Measurements from ENCODE around the gene TMEM165. TPM values are rescaled to one million over a fixed set of nuclear protein-coding genes. Genes with fewer than 3 reads are reported as not detected.
"Not testable (repeated sequence)": the region's sequence is repeated elsewhere in the genome, so short reads cannot be mapped to it uniquely, and the experiment has no call there.

TMEM165 gene
- total RNA-seq, 1 donor from 2014 or later: 110 TPM

DNA sequence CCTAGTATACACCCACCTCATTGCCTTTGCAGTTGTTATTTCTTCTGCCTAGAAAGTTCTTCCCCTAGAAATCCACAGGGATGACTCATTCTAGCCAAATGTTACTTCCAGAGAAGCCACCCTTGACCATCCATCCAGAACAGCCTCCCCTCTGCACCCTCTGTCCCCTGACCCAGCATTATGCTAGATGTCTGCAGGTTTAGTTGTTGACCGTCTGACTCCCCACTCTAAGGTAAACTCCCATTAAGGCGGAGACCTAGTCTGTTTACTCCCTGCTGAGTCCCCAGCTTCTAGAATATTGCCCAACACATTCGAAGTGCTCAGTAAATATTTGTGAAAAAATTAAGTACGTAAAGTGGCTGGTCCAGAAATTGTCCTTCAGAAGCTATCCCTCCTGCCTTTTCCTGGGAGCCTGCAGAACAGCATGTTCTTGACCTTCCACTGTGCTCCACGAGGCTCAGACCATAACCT, 38.7 kb upstream of the TMEM165 start:
- Mint-ChIP-seq H3K4me1 (ENCODE audit: low read depth) (peaks cover 17% of the 10 kb centered on the region), H3K27ac (no peak overlapping the region), H3K36me3 (ENCODE audit: low read depth) (peaks cover 21% of the 10 kb centered on the region), H3K9me3 (no peaks in the 10 kb centered on the region), H3K4me3 (no peak overlapping the region), H3K27me3 (ENCODE audit: insufficient read depth) (no peaks in the 10 kb centered on the region)
- intact Hi-C loops (cut with micrococcal nuclease): no loop called here
- no peak for DNase-seq (ENCODE audit: low spot score)

DNA sequence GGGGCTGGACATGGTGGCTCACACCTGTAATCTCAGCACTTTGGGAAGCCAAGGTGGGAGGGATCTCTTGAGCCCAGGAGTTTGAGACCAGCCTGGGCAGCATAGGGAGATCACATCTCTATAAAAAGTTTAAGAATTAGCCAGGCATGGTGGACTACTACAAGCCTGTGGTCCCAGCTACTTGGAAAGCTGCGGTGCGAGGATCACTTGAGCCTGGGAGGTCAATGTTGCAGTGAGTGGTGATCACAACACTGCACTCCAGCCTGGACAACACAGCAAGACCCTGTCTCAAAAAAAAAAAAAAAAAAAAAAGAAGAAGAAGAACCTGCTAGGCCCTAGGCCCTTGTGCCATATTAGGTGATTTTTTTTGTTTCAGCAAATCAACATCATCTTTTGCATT, 37.5 kb upstream of the TMEM165 start:
- peaks cover 14% of the 10 kb centered on the region for H3K36me3 Mint-ChIP-seq (ENCODE audit: low read depth)
- intact Hi-C loops (cut with micrococcal nuclease): loop anchor here (1.0 to 2.0 kb wide), 2 partner anchors 11 to 37 kb away; partner anchors contain the start of gene TMEM165
- no peak for DNase-seq (ENCODE audit: low spot score)
- no peak overlapping the region for H3K27ac Mint-ChIP-seq
- H3K4me1 Mint-ChIP-seq (ENCODE audit: low read depth): peaks cover 12% of the 10 kb centered on the region
- H3K4me3 Mint-ChIP-seq: no peak overlapping the region
- H3K27me3 Mint-ChIP-seq (ENCODE audit: insufficient read depth): no peaks in the 10 kb centered on the region
- H3K9me3 Mint-ChIP-seq: no peaks in the 10 kb centered on the region

DNA sequence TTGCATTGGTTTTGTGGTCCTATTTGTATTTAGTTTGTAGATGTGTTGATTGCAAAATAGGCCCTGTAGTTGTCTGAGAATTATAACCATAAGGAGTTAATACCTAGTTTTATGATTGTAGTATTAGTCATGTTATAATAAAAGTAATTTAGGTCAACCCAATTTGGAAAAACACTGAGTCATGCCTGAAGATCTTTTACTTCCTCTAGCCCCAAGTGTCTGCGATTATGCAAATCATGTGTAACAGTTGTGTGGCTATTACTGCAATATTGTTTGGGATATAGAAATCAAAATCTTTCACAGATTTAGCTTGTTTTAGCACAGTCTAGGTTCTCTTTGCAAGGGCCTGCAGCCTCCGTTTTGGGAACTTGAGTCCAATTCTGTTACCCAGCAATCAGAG, 37.1 kb upstream of the TMEM165 start:
- H3K27ac Mint-ChIP-seq: no peak overlapping the region
- intact Hi-C loops (cut with micrococcal nuclease): loop anchor here (1.0 to 2.0 kb wide), 2 partner anchors 11 to 36 kb away; partner anchors contain the start of gene TMEM165
- no peaks in the 10 kb centered on the region for H3K27me3 Mint-ChIP-seq (ENCODE audit: insufficient read depth)

DNA sequence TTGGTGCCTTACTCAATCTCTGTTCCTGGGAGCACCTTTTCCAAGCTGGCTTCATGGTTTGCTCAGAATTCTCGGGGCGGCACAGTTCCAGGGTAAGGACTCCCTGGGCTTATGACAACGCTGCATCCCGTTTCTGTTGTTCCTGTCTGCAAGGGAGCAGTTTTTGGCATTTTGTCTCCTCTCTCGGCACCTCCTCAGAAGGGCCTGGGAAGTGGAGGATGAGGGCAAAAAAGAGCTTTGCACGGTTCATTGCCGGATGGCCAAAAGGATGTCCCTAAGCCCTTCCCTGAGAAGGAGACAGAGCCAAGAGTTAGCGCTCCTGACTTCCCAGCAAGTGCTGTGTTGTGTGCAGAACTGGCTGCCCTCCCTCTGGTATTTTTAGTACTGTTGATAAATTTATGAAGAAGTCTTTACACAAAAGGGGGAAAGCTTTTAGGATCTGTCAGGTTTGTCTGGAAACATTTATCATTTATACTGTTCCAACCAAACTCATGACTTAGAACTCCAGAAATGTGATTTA, 36.3 kb upstream of the TMEM165 start:
- DNase-seq (ENCODE audit: low spot score): no peak
- intact Hi-C loops (cut with micrococcal nuclease): loop anchor here (2.0 kb wide), 1 partner anchor 35 kb away; the partner anchor contains the start of gene TMEM165
- Mint-ChIP-seq H3K4me3 (no peak overlapping the region), H3K36me3 (ENCODE audit: low read depth) (peaks cover 9% of the 10 kb centered on the region), H3K27ac (no peak overlapping the region), H3K27me3 (ENCODE audit: insufficient read depth) (no peaks in the 10 kb centered on the region), H3K4me1 (ENCODE audit: low read depth) (peaks cover 12% of the 10 kb centered on the region), H3K9me3 (no peaks in the 10 kb centered on the region)

More for the DNA sequence above, 37.1 kb upstream of the TMEM165 start:
- Mint-ChIP-seq H3K4me1 (ENCODE audit: low read depth) (peaks cover 12% of the 10 kb centered on the region), H3K4me3 (no peak overlapping the region), H3K36me3 (ENCODE audit: low read depth) (peaks cover 11% of the 10 kb centered on the region), H3K9me3 (no peaks in the 10 kb centered on the region)
- no peak for DNase-seq (ENCODE audit: low spot score)

DNA sequence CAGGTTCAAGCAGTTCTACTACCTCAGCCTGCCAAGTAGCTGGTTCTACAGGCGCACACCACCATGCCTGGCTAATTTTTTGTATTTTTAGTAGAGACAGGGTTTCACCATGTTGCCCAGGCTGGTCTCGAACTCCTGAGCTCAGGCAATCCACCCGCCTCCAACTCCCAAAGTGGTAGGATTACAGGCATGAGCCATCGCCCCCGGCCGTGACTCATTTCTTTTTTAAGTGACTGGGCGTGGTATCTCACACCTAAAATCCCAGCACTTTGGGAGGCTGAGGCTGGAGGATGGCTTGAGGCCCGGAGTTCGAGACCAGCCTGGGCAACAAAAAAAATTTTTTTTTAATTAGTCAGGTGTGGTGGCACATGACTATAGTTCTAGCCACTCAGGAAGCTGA, 32.8 kb upstream of the TMEM165 start:
- H3K4me1 Mint-ChIP-seq (ENCODE audit: low read depth): peaks cover 12% of the 10 kb centered on the region
- intact Hi-C loops (cut with micrococcal nuclease); DNase-seq (ENCODE audit: low spot score); H3K9me3 Mint-ChIP-seq; H3K36me3 Mint-ChIP-seq (ENCODE audit: low read depth); H3K27me3 Mint-ChIP-seq (ENCODE audit: insufficient read depth); H3K4me3 Mint-ChIP-seq; H3K27ac Mint-ChIP-seq: not testable (repeated sequence)

DNA sequence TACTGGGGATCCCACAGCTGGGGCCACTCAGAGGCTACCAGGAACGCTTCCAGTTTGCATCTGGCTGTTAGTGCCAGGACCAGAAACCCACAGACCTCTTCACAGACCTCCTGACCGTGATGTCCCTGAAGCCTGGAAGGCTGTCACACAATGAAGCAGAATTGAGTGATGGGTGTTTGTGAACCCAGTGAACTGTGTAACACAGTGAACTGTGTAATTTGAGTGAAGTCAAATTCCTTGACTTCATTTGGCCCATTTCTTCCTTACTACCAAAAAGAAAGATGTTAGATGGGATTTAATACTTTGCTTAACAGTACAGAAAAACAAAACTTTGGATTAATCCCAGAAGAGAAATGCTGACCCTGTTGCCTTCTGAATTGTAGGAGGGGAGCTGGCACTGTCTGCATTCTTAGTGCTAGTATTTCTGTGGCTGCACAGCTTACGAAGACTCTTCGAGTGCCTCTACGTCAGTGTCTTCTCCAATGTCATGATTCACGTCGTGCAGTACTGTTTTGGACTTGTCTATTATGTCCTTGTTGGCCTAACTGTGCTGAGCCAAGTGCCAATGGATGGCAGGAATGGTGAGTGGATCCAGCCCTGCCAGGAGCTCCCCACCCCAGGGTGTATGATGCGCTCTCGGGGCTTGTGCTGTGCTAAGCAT, 31.9 kb upstream of the TMEM165 start:
- intact Hi-C loops (cut with micrococcal nuclease): no loop called here
- H3K27me3 Mint-ChIP-seq (ENCODE audit: insufficient read depth): no peaks in the 10 kb centered on the region
- H3K27ac Mint-ChIP-seq: no peak overlapping the region
- no peak for DNase-seq (ENCODE audit: low spot score)
- no peak overlapping the region for H3K4me3 Mint-ChIP-seq
- peaks cover 7% of the 10 kb centered on the region for H3K4me1 Mint-ChIP-seq (ENCODE audit: low read depth)
- peaks cover 4% of the 10 kb centered on the region for H3K36me3 Mint-ChIP-seq (ENCODE audit: low read depth)
- no peaks in the 10 kb centered on the region for H3K9me3 Mint-ChIP-seq

DNA sequence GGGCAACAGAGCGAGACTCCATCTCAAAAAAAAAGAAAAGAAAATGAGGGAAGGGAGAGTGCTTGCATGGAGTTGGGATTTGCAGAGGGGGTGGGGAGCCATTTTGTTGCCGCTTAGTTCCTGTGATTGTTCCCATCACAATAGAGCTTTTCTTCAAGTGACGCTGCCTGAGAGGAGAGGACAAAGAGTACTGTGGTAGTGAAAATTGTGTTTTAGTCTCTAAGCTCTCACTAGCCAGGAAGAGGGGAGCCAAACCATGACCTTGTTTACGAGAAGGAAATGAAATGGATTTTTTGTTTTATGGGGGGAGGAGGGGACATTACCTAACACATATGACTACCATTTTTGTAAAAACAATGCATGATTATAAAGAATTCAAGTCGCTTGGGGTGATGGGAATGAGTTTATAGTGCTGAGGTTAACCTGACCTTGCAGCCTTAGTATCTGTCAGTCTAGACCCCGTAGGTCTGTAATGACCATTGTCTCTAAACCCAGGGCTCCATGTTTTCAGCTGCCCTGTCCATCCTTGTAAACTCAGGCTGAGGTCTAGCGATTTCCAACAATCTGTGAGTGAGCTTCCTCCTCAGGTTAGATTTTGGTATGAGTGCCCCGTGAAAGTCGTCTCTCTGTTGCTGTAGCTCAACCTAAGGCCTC, 30.9 kb upstream of the TMEM165 start:
- Mint-ChIP-seq H3K27me3 (ENCODE audit: insufficient read depth) (no peaks in the 10 kb centered on the region), H3K4me1 (ENCODE audit: low read depth) (no peaks in the 10 kb centered on the region), H3K9me3 (no peaks in the 10 kb centered on the region), H3K36me3 (ENCODE audit: low read depth) (peaks cover 5% of the 10 kb centered on the region), H3K27ac (no peak overlapping the region), H3K4me3 (no peak overlapping the region)
- intact Hi-C loops (cut with micrococcal nuclease): no loop called here
- DNase-seq (ENCODE audit: low spot score): no peak

DNA sequence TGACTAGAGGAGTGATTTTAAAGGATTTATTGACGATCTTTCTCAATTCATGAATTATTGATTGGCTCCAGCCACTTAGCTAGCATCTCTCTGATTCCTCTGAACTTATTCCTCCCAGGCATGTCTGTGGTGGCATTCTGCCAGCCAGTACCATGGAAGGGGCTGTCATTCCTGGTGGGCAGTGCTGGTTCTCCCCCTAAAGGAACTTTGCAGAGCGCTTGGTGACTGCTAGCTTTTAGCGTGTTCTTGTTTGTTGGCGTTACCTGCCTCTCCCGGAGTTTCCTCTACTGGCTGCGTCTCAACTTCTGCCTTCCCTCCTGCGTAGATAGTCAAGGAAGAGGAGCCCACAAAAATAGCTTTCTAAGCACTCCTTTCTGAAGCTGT, 30.4 kb upstream of the TMEM165 start:
- intact Hi-C loops (cut with micrococcal nuclease): no loop called here
- DNase-seq (ENCODE audit: low spot score): no peak
- Mint-ChIP-seq H3K27me3 (ENCODE audit: insufficient read depth) (no peaks in the 10 kb centered on the region), H3K4me3 (no peak overlapping the region), H3K4me1 (ENCODE audit: low read depth) (no peaks in the 10 kb centered on the region), H3K27ac (no peak overlapping the region), H3K9me3 (no peaks in the 10 kb centered on the region), H3K36me3 (ENCODE audit: low read depth) (peaks cover 5% of the 10 kb centered on the region)

DNA sequence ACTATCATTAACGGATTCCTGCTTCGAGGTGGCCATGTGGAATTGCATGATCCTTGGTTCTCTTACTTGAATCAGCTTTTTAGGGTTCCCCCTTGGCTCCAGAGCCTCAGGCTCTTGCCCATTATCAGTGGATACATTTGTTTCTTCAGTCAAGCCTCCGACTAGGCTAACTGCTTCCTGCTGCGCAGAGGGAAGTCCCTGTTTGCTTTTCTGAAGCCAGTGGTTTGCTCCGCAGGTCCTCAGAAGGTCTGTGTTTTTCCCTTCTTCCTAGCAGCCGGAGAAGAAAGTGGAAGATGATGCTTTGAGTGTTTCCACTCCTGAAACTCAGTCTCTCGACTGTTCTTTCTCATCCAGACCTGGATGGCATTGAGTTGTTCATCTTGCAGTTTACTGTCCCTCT, 29.1 kb upstream of the TMEM165 start:
- intact Hi-C loops (cut with micrococcal nuclease): no loop called here
- H3K4me3 Mint-ChIP-seq: no peak overlapping the region
- no peak for DNase-seq (ENCODE audit: low spot score)
- H3K9me3 Mint-ChIP-seq: no peaks in the 10 kb centered on the region
- peaks cover 5% of the 10 kb centered on the region for H3K36me3 Mint-ChIP-seq (ENCODE audit: low read depth)
- no peak overlapping the region for H3K27ac Mint-ChIP-seq
- no peaks in the 10 kb centered on the region for H3K27me3 Mint-ChIP-seq (ENCODE audit: insufficient read depth)
- H3K4me1 Mint-ChIP-seq (ENCODE audit: low read depth): no peaks in the 10 kb centered on the region

DNA sequence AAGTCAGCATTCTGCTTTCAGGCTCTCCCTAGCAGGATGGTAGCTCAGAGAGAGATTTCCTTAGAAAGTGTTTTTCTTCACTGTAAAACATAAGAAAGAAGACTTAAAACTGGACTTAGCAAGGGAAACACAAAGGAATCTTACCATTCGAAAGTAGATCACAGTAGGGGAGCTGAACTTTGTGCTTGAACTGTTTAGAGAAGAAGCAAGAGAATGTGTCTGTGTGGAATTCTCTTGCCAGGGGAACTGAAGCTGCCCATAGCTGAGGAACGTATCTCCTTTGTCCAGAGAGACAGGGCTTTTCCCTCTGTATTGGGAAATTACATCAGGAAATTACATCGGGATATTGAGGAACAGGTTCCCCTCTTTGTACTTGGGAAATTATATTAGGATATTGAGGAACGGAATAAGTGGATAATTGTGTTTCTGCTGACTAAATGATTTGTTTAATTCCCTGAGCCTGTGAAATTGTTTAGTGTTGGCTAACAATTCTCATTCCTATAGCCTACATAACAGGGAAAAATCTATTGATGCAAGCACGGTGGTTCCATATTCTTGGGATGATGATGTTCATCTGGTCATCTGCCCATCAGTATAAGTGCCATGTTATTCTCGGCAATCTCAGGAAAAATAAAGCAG, 28.6 kb upstream of the TMEM165 start:
- H3K27me3 Mint-ChIP-seq (ENCODE audit: insufficient read depth): no peaks in the 10 kb centered on the region
- no peaks in the 10 kb centered on the region for H3K4me1 Mint-ChIP-seq (ENCODE audit: low read depth)
- intact Hi-C loops (cut with micrococcal nuclease): no loop called here
- peaks cover 4% of the 10 kb centered on the region for H3K36me3 Mint-ChIP-seq (ENCODE audit: low read depth)
- no peak overlapping the region for H3K4me3 Mint-ChIP-seq
- no peak for DNase-seq (ENCODE audit: low spot score)
- no peak overlapping the region for H3K27ac Mint-ChIP-seq
- no peaks in the 10 kb centered on the region for H3K9me3 Mint-ChIP-seq

DNA sequence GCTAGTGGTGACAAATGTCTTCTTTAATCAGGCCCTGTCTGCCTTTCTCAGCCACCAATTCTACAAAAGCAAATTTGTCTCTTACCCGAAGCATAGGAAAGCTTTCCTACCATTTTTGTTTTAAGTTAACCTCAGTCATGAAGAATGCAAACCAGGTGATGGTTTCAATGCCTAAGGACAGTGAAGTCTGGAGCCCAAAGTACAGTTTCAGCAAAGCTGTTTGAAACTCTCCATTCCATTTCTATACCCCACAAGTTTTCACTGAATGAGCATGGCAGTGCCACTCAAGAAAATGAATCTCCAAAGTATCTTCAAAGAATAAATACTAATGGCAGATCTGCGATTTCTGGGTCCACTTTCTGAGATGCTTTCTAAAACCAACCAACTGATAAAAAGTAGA, 25.8 kb upstream of the TMEM165 start:
- intact Hi-C loops (cut with micrococcal nuclease): no loop called here
- Mint-ChIP-seq H3K4me3 (no peak overlapping the region), H3K27ac (no peak overlapping the region), H3K9me3 (no peaks in the 10 kb centered on the region), H3K27me3 (ENCODE audit: insufficient read depth) (no peaks in the 10 kb centered on the region), H3K36me3 (ENCODE audit: low read depth) (peaks cover 2% of the 10 kb centered on the region), H3K4me1 (ENCODE audit: low read depth) (no peaks in the 10 kb centered on the region)
- DNase-seq (ENCODE audit: low spot score): no peak

DNA sequence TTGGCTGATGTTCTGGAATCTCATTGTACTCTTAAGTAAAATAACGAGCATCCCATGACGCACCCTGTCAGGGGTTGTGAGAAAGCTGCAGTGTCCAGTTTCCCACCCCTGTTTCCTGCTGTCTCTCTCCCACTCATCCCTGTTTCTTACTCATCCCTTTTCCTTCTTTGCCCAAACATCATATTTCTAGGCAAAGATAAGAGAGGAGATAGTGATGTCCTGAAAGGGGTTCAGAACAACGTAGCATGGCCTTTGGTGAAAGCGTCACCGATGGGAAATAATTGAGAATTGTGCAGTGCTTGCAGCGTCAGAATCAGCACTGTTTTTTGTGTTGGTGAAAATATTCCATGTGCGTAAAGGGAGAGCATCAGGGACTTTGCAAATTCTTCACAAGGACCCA, 23.5 kb upstream of the TMEM165 start:
- H3K36me3 Mint-ChIP-seq (ENCODE audit: low read depth): peaks cover 2% of the 10 kb centered on the region
- no peaks in the 10 kb centered on the region for H3K9me3 Mint-ChIP-seq
- H3K4me3 Mint-ChIP-seq: no peak overlapping the region
- no peak for DNase-seq (ENCODE audit: low spot score)
- H3K27me3 Mint-ChIP-seq (ENCODE audit: insufficient read depth): no peaks in the 10 kb centered on the region
- intact Hi-C loops (cut with micrococcal nuclease): no loop called here
- no peak overlapping the region for H3K27ac Mint-ChIP-seq
- H3K4me1 Mint-ChIP-seq (ENCODE audit: low read depth): no peaks in the 10 kb centered on the region

DNA sequence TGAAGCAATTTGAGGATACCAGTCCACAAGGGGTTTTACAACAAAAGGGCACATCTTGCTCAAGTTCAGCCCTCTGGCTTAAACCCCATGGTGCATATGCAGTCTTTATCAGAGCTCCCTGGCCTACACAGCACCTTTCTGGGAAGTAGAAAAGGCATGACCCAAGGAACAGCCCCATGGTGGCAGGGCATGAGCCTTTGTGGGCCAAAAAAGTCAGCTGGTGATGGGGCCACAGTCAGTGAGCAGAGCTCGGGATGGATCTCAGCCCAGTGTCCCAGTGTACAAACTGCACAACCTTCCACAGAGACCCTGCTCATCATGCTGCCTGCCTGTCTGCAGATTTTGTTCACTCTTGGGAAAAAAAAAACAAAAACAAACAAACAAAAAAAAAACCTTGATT, 22.3 kb upstream of the TMEM165 start:
- no peaks in the 10 kb centered on the region for H3K27me3 Mint-ChIP-seq (ENCODE audit: insufficient read depth)
- intact Hi-C loops (cut with micrococcal nuclease): no loop called here
- no peaks in the 10 kb centered on the region for H3K9me3 Mint-ChIP-seq
- H3K27ac Mint-ChIP-seq: no peak overlapping the region
- no peaks in the 10 kb centered on the region for H3K4me1 Mint-ChIP-seq (ENCODE audit: low read depth)
- DNase-seq (ENCODE audit: low spot score): no peak
- H3K36me3 Mint-ChIP-seq (ENCODE audit: low read depth): peaks cover 2% of the 10 kb centered on the region
- H3K4me3 Mint-ChIP-seq: no peak overlapping the region

All from activated T-helper 1 cell treated with anti-CD3 and anti-CD28 coated beads, Interleukin-12 subunit alpha, Interleukin-12 subunit beta, Interleukin-2, Interleukin-4 antibody, amounts not matched to agents 30 ng/mL and 10 ng/mL and 1 ng/mL, durations not matched to agents 14 hours and 24 hours and 36 hours (primary cell).